DMS 273 (cell line): ENCODE data around the gene PITX2.
A peak's percentile ranks its signal among the peaks of the same experiment; 100 is the strongest.

Experiments used
- DNase-seq: peaks from one replicate; lab custom pipeline; 2025; ENCODE audit not compliant: unreplicated experiment; lab: John Stamatoyannopoulos, UW

Gene PITX2

DNA sequence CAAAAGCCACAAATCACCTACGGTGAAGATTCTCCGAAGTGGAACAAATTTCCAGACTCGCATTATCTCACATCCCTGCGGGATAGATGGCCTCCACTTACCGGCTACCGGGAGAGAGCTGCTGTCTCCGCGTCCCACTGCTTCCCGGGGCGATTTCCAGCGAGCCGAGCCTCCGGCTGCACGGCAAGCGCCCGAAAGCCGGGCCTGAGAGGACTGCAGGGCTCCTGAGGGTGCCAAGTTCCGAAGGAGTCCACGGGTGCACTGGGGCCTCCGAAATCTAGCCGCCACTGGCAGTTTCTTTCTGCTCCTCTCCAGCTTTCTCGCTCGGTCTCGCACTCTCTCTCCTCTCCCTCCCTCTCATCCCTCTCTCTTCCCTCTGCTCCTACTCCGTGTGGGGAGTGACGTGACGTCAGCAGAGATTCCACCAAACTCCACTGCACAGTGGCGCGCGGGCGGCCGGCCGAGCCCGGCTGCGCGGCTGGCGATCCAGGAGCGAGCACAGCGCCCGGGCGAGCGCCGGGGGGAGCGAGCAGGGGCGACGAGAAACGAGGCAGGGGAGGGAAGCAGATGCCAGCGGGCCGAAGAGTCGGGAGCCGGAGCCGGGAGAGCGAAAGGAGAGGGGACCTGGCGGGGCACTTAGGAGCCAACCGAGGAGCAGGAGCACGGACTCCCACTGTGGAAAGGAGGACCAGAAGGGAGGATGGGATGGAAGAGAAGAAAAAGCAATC, 14.0 kb upstream of the PITX2 start:
- no peak for DNase-seq

DNA sequence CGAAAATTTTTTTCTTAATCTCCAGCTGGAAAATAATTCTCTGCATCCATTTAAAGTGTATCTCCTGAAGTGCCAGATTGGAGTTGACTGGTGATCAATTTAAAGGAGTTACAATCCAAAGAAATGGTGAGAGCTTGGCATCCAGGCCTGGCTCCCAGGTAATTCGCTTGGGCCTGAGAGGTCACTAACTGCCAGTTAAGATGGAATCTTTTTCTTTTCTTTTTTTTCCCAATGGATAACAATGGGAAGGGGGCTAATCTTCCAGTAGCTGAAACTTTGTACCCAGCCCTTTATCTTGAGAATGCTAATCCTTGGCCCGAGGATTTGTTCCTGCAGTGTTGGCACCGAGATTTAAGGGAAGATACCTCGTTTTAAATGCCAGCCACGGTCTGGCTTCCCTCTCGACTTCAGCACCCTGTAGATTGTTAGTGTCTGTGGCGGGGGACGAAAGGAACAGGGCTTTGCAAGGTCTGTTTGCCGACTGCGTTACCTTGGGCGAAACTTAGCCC, 13.3 kb upstream of the PITX2 start:
- DNase-seq, result no peak

DNA sequence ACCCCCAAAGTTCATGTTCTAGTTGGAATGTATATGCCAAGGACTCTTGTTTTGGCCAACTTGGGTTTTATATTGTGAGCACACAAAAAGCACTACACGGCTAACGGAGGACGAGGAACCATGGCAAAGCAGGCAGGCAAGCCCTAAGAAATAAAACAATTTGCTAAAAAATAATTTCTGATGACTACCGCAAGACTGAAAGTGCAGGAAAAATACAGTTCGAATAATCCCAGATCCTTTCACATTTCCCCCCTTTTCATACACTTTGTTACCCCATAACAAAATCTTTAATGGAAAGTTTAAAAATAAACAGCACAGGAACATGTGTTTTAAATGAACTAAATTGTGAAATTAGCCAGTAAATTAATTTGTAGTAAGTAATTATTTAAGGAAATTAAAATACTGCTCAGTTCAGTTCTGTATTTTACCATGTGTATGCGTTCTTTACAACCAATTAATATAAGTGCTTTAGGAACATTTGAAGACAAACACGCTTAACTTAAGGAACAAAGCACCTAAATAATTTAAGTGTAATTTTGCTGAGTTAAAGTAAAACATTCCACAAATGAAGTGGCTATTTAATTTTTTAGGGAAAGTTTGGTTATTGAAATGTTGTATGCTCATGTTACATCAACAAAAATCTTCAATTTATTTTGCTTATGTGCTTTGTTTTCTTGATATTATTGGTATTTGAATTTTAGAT, 12.4 kb upstream of the PITX2 start:
- no peak for DNase-seq

DNA sequence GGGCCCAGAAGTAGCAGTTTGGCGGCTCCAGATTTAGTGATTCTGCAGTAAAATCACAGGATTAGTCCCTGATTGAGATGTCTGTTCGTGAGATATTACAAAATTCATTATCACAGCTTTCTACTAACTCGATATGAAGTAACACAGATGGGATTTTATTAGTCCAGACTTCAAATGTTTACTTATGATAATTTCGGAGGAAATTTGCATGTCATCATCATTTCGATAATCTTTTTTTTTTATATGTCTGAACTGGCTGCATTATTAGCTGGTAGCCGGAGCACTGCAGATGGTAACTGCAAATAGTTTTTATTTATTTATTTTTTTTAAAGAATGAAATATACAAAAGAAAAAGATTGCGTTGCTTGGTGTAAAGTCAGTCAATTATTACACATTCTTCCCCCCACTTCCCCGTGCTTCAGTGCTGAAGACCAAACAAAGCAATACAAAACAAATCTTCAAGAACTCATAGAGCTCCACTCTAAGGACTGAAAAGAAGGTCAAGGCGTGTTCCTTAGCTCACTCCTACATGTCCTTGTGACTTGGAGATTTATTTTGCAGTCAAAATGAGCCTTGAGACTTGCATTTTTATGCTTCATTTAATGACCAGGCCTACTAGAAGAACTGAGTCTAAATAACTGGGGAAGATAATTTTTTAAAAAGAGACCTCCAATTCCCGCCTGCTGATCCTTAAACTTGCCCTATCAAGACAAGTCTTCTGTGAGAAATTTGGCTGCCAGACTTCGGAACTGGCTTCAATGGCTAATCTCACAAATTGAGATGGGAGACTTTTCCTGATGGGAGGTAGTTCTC, 11.7 kb upstream of the PITX2 start:
- no peak for DNase-seq

DNA sequence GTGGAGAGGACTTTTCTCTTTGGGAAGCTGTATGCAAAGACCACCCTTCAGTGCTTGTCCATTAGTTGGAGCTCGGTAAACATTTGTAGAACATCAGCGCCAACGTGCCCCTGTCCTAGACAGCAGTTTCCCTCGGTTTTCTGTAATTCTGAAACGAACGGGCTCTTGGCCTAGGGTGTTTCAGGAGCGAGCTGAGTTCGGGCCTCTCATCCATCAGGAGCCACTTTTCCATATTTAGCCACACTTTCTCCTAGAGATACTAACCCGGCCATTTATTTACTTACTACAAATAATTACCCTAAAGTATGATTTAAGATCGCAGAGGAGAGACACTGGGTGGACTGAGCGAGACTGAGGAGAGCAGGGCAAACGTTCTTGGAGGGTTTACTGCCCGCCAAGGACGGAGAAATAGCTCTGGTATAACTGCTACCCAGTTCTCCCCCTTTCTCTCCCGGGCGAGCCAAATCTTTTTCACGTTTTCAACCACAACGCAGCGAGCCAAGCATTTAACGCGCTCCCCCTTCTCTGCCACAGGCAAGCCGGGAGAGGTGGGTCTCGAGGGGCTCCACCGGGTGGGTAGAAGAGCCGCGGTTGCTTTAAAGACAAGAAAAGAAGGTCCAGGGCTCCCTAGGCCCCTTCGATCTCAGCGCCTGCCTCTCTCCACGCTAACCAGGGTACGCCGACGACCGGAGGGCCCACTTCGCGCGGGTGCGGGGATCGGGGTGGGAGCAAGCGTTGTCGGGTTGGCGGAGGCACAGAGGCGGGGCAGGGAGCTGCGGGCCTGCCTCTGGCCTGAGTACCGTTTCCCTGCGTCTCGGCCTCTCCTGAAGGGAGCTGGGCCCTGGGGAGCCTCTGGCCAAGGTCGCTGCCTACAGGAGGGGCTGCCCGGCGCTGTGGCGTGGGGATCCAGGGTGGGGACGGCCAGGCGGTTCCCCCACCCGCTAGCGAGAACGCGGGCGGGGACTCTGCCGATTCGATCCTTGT, 10.8 kb upstream of the PITX2 start:
- DNase-seq, result no peak

DNA sequence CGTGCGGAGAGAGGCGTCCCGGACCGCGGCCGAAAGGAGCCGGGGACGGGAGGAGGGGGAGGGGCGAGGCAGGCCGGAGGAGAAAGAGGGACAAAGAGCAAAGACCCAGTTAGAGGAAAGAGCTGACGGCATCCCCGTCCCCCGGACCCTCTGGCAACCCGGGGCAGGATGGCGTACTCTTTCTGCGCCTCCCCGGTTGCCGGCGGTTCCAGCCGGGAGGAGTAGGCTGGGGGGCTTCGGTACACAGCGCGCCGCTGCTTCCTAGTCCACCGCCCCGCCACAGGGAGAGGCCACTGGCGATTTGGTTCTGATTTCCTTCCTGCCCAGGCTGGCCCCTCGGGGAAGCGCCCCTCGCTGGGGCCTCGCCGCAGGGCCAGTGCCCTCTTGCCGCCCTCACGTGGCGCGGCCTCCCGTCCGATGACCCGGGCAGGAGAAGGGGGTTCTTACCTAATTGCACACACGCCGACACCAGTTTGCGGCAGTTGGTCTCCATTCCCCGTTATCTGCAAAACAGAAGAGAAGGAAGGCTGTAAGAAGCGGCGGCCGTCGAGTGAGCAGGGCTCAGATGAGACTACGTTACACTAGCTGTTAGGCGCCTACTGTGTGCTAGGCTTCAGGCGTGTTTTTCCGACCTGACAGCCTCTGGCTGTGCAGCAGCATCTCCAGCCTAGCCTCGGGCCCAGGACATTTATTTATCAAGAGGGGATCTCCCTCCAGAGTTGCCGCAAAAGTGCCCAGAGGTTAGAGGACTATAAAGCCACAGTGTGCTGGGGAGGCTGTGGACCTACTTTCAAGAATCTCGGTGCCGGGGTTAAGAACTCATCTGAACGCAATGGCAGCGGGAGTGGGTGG, 9.9 kb upstream of the PITX2 start:
- DNase-seq, result no peak

DNA sequence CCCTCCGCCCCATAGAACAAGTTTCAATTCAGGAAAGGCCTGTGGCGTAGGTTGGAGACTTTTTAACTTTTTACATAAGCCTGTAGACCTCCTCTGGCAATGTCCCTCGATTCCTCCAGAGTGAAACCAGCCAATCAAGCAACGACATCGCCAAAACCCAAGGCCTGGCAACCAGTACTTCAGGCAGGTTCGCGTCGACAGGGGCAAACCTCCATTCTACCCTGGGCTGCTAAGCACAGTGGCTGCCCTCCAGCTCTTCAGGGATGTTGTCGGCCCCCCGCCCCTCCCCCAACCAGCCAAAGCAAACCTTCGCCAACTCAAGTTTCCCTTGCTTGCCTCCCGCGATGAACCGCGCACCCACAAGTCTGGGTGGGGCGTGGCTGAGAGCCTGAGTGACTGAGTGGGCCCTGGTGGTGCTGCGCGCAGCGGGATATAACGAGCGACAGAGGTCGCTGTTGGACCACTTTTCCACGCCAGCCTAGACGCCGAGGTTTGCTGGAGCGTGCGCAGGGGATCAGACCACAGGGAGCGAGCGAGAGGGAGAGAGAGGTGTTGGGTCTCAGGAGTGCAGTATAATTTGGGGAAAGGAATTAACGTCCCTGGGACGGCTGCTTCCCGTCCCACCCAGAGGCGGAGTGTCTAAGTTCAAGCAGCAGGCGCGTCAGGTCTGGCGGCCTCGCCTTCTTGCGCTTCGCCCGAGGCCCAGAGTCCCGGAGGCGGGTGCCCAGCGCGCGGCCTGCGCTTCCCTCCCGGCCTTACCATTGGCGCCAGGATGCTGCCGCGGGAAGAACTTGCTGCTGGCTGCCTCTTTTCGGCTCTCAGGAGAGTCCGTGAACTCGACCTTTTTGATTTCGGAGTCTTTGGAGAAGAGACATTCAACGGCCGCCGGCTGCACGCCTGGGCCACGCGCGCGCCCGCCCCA, 9.0 kb upstream of the PITX2 start:
- peak; percentile 83 for DNase-seq

DNA sequence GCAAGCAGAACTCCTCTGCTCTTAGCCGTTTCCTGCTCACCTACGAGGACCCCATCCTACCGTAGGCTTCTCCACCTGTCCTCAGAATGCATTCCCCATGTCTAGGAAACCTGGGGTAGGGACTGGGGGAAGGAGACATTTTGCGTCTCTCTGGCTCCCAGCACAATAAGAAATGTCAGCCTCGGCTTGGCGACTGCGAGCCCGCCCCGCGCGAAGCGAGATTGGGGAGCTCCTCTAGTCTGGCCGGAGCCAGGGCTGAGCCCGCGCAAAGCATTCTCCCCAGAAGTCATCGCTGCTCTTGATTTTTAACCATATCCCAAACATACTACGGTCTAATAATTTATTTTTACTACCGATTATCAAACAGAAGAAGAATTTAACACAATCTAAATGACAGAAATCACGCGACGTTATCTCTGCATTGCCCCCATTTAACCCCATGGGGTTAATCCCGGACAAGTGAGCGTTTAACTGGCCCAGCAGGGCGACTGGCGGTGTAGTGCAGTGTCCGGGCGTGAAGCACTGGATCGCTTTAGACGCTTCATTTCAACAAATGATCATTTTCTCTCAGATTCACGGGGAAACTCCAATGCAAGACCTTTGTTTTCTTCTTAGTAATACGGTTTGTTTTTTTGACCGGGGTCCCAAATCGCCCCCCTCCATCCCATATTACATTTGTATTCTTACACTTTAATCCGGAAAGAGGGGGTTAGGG, 8.0 kb upstream of the PITX2 start:
- DNase-seq, result no peak

DNA sequence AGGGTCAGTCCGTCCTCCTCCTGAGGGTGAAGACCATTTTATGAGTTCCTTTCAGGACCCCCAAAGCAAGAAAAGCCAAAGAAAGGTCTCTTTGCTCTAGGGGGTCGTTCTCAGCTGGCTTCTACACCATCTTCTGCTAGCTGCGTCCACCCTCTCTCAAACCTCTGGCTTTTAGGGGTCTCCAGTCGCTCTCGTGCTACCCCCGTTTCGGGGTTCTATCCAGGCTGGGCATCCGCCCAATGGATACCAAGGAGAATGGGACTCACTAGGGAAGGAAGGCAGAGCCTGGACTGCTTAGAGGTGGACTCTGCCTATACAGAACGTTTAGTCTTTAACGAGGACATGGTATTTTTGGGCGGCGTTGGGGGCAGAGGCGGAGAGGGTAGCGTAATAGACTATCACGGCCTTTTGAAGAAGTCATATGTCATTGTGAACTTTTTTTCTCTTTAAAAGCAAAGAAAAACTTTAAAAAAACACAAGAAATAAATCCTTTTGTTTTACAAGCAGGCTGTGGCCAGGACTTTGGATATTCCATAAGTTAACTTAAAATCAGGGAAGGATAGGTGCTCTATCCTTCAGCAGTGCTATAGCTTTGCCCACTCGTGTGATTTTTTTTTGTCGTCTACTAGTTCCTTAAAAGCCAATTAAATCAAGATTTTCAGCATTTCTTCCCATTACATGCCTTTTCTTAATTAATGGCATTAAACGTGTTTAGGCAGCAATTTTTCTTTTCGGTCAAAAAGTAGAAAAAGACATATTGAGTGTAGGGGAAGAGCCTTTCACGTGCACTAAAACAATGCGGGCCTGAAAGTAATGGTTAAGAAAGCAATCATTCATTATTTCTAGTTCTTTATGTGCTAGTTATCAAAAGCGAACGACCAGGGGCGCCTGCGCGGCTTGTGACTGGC, 7.2 kb upstream of the PITX2 start:
- no peak for DNase-seq

DNA sequence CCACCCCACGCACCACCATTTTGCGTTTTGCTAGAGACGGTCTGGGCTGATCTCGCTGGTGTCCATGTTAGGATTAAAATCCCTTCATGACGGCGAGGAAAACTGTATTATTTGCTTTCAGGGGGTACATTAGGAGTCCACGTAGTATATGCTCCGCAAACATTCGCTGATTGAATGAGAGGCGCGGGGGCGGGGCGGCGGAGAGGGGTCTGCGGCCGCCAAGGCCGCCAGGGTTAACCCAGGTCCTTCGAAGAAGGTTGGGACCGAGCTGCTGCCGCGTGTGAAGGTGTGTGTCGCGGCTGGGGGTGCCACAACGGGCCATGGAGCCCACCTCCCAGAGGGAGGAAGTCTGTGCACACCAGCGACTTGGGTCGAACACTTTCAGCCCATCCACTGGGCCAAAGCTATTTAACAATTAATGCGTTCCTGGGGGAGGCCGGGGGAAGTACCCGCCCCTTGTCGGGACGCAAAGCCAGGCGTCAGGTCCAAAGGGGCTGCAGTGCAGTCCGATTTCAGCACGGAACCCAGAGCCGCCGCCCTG, 6.4 kb upstream of the PITX2 start:
- no peak for DNase-seq

DNA sequence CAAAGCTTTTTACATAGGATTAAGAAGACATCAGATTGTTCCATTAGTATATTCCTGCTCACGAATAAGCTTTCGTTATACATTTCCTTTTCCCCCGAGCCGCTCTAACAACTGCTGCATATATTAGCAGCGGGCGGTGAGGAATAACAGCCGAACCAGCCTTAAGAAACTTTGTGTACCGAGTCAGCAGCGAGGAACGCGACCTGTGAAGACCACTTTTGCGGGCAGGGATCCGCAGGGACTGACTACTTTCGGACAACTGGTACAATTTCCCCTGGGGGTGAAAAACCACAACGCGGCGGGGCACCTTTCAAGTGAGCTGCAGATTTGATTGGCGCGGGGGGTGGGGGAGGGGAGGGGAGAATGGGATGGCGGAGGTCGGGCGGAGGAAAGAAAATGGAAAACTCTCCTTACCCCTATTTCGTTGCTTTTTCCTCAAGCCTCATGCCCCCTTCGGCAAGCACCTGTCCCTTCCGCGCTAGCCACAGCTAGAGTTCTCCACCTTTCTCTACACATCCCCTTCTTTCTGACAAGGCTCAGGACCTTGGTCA, 5.9 kb upstream of the PITX2 start:
- no peak for DNase-seq

DNA sequence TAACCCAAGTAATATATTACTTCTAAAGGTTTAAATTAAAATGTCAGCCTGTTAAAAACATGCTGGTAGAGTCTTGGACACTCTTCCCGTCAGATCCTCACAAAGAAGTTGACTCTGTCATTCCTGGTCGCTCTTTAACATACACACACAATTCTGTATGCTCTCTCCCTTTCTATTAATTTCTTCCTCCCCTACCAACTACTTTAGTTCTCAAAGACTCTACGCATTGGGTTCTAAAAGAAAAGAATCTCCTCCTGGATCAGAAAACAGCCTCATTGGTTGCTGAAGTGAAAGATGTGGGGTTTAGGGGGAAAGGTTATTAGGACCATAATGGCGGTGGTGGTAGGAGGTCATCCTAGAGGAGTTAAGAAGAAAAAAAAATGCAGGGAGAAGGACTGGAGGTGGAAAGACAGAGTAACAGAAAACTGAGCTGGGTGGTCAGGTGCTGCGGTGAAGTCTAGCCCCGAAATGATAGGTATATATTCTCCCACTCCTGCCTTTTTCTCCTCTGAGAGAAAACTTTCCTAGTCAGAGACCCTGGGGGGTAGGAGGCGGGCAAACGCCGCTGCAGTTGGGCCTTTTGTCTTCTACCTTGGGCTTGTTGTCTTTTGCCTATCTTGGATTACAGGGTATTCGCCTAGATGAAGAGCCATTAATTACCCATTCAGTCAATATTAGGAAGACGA, 5.2 kb upstream of the PITX2 start:
- DNase-seq, result no peak

DNA sequence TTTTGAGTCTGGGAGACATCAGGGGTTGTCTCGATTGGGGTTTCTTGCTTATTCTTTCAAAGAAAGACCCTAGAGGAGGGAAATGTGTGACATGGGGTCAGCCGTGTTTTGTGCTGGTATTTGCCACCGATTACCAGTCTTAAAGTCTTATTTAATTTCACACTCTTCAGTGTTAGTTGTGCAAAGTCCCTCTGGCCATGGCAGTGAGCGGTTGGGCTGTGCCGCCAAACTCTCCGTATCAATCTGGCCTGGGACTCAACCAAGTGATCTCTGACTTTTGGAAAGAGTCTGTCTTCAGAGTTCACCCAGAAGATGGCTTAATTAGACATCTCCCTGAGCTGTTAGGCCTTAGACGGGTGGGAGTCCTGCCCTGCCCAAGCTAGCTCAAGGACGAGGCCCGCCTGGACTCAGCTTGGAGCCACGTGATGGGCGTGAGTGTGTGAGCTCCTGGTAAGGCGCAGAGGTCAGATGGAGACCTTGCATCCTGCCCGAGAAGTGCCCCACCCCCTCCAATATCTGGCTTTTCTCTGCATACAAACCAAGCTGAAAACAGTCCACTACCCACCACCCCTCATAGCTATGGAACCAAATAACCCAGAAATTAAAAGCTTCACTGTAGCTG, 3.8 kb upstream of the PITX2 start:
- no peak for DNase-seq

DNA sequence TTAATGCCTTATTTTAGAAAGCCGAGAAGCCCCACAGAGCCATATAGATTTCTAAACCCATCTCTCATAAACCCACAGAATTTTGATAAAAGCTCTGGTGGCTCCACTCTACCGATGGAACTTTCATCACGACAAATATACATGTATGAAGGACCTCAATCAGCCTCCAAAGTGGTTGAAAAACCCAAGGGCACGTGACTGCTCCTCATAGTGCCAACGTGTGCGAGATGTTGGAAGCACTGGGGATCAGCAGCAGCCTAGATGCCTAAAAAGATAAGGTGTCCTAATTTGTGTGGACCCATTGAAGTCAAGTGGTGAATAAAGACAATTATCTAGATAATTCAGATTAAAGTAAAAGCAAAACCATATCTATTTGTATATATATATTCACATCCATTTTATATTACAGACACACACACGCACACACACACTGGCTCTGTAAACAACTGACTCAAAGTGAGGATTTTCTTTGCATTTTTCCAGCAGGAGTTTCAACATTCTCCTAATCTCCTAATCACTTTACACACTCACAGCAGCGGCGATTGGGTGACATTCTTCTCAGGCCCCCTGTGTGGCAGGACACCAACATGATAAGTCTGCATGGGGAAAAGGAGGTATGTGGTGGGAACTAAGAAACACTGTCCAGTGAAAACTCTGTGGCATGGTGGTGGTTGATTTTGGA, 2.8 kb upstream of the PITX2 start:
- DNase-seq, result no peak
